D341Med (cell line): ENCODE measurements around the gene CLIP3.
A peak's percentile ranks its signal among the peaks of the same experiment; 100 is the strongest.
"Not testable (repeated sequence)": the region's sequence is repeated elsewhere in the genome, so short reads cannot be mapped to it uniquely, and the experiment has no call there.

Source experiments
- DNase-seq: peaks from one replicate; pipeline ENCODE4 v3.0.0; 2012; ENCODE audit warnings: low spot score

CLIP3 gene

DNA sequence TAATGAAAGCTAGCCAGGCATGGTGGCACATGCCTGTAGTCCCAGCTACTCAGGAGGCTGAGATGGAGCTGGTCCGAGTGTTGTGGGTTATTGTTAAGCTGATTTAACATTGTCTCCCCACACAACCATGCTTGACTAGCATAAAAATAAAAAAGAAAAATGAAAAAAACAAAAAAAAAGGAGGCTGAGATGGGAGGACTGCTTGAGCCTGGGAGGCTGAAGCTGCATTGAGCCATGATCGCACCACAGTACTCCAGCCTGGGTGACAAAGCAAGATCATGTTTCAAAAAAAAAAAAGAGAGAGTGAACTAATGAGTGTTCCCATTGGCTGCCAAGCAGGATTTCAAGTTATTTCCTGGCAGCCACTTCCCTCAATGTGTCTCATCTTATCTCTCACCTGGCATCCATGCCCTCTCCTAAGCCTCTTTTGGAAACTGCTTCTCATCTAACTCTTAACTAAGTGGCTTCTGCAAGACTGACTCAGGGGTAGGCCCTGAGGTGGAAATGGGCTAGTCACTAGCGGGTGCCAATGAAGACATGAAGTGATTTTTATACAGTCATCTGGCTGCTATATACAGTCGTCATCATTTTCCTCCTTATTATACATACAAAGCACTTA, 16.5 kb upstream of the CLIP3 start:
- DNase-seq: no peak

DNA sequence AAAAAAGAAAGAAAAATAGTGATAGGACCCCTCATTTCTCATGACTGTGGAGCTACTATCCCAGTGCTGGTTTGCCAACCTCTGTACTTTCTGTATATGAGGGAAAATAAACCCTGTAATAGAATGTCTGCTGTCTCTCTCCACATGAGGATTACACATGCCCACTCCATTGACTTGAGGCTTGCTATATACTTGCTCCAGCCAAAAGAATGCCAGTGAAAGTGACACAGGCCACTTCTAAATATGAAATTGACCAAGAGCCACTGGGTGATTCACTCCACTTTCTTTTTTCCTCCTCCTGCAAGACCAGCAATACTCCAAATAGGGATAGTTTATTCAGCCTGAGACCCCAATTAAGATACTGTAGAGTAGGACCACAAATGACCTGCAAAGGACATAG, 15.2 kb upstream of the CLIP3 start:
- DNase-seq: no peak

DNA sequence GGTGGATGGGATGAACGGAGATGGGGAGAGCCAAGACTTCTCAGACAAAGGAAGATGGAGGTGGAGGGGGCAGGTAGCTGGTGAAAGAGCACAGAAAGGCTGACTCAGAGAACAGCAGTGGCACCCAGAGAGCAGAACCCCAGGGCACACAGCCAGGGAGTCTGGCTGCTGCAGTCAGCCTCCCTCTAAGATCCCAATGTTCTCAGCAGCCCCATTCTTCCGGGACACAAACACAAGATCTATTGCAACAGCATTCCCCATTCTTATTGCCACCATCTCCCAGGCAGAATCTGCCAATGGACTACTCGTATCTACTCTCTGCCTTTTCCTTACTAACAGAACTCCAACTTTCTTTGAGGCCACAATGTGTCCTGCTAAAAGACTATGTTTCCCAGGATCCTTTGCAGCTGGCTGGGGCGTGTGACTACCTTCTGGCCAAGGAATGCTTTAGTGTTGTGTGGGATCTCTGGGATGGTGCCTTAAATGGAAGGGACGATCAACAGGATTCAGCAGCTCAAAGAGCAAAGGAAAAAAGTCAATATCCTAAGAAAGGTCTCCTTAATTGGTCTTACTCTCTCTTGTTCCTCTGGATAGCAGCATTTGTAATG, 13.9 kb upstream of the CLIP3 start:
- no peak for DNase-seq

DNA sequence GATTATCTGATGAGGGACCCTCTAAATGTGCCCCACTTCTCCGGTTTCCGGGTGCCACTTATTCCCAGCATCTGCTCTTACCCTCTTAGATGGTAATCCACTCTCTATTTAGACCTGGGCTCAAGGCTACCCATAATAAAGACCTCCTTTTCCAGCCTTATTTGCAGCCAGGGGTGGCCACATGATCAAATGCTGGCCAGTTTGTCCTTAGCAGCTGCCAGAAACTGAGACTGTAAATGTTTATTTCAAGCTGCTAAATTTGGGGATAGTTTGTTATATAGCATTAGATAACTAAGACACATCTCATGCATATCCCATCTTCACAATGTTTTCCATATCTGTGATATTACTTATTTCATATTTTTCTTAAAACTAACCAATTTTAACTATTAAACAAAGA, 11.3 kb upstream of the CLIP3 start:
- no peak for DNase-seq

DNA sequence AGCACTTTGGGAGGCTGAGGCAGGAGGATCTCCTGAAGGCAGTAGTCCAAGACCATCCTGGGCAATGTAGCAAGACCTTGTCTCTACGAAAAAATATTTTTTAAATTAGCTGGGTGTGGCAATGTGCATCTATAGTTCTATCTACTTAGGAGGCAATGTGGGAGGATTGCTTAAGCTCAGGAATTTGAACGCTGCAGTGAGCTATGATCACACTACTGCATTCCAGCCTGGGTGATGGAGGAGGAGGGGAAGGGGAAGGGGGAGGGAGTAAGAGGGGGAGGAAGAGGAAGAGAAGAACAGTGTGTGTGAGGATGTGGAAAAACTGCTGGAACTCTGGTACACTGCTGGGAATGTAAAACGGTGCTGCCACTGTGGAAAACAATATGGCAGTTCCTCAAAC, 9.2 kb upstream of the CLIP3 start:
- DNase-seq: no peak

DNA sequence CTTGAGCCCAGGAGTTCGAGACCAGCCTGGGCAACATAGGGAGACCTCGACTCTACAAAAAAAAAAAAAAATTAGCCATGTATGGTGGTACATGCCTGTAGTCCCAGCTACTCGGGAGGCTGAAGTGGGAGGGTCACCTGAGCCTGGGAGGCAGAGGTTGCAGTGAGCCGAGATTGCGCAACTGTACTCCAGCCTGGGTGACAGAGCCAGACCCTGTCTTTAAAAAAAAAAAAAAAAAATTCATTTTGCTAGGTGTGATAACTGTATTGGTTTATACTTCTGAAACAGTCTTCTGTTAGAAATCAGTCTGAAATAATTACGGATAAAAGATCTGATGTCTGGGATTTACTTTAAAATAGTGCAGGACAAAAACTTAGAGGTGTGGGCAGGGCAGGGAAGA, 8.4 kb upstream of the CLIP3 start:
- not testable (repeated sequence) for DNase-seq

DNA sequence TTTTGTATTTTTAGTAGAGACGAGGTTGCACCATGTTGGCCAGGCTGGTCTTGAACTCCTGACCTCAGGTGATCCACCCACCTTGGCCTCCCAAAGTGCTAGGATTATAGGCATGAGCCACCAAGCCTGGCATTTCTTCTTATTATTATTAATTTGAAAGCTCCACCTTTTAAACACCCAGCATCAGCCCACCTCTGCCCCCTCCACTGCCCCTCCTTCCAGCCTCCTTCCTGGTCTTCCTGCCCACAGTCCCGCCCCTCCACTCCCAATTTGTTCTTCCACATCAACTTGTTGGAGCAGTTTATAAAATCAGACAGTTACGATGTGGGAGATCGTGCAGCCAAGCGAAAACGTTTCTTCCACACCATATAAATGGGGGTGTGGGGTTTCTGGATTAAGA, 7.8 kb upstream of the CLIP3 start:
- no peak for DNase-seq

DNA sequence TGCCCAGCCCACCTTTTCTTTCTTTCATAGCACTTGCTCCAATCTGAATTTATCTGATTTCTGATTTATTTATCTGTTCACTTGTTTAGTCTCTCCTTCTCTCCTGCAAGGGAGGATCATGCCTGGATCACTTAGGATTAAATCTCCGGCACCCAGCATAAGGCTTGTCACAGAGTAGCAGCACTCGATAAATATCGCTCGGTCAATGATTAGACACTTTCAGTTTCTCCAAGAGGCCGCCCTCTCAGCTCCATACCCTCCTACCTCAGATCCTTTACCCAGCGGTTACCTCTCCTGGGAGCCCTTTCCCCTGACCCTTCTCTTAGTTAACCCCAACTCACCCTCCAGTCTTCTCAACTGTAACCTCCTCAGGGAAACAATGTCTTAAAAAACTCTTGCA, 1.4 kb downstream of the CLIP3 start:
- no peak for DNase-seq

DNA sequence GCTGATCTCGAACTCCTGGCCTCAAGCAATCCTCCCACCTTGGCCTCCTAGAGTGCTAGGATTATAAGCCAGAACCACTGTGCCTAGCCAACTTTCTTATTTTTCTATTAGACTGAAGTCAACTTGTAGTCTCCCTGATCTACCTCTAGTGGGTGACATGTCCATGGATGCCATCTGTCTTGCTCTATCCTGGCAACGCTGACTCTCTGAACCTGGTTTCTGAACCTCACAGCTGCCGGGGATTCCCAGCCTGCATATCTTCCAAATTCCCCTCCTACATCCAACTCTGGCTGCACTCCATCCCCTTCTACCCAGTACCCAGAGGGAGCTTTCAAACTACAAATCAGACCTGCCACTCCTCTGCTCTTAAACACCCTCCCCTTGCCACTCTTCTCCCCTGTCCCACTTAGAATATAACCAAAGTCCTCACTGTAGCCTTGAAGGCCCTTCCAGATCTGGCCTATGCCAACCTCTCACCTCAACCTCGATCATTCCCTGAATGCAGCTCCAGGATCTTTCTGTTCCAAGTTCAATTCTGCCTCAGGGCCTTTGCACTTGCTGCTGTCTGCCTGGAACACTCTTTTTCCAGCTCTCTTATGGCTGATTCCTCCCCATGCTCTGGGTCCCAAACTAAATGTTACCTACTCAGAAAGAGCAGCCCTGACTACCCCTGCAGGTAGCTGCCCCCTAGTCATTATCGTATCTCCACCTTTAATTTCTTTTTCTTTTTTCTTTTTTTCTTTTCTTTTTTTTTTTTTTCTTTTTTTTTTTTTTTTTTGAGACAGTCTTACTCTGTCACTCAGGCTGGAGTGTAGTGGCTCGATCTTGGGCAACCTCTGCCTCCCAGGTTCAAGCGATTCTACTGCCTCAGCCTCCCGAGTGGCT, 2.2 kb downstream of the CLIP3 start:
- DNase-seq: no peak

DNA sequence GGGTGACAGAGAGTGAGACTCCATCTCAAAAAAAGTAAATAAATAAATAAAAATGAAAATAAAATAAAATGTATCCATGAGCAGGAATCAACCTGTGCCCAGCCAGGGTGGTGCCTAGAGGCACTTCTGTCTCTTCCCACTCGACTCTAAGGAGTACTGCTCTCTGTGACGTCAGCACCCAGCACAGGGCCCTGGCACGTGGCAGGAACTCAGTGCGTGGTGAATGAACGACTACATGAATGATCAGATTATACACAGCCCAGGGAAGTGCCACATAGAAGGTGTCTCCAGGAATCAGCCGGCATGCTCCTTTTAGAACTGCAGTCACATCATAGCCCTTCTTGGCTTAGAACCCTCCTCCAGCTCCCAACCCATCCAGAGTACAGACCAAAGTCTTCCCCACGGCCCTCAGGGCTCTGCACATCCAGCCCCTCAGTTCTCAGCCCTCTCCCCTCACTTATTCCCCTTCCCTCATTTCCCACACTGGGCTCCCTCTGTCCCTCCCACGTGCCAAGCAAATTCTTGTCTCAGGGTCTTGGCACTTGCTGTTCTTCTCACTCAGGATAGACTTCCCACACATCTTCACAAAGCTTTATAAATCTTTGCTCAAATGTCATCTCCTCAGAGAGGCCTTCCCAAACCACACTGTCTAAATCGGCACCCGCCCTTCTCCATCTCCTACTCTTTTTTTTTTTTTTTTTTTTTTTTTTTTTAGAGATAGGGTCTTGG, 4.2 kb downstream of the CLIP3 start:
- DNase-seq: no peak

DNA sequence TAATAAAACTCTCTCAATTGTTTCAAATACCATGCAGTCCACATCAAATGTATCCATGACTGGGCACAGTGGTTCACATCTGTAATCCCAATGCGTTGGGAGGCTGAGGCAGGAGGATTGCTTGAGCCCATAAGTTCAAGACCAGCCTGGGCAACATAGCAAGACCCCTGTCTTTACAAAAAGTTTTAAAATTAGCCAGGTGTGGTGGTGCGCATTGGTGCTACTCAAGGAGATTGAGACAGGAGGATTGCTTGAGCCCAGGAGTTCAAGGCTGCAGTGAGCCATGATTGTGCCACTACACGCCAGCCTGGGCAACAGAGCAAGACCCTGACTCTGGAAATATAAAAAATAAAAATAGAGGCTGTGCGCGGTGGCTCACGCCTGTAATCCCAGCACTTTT, 5.0 kb downstream of the CLIP3 start:
- DNase-seq: no peak

DNA sequence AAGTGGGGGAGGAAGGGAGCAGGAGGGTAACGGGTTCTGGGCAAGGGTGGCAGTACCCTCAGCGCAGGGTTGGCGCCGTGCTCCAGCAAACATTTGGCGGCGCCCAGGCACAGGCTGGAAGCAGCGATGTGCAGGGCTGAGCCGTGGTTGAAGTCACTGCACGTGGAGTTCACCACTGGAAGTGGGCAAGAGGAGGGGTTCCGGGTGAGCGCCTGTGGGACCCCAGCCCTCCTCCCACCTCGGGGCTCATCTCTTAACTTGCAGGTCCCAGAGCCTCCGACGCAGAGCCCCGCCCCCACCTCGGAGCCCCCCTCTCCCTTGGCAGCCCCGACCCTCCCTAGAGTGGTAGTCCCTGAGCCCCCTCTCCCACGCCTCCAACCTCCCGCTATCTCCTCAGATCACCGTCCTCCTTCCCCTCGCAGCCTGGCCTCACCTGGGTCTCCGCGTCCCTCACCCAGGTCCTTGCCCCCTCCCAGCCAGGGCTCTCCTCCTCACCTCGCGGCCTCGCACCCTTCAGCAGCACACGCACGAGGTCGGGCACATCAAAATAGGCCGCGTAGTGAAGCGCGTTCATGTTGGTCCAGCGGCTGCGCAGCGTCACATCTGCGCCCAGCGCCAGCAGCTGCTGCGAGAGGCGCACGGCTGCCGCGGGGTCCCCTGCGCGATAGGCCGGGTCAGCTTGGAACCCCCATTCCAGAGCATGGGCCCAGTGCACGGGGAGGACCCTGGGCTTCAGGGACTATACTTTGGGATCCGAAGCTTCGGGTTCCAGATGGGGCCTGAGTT, 6.4 kb downstream of the CLIP3 start:
- no peak for DNase-seq

DNA sequence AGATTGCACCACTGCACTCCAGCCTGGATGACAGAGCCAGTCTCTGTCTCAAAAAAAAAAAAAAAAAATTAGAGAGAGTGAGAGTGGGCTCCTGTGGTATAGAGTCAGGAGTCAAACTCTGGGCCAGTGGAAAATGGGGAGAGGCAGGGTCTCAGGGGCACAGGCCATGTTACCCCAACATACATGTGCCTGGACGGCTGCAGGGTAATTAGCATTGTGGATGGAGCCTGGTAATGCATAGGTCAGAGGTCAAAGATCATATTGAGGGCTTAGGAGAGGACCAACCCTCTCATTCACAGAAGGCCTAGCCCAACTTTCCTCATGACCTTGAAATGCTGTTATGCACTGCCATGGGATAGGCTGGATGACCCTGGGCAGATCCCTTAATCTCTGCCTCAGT, 7.1 kb downstream of the CLIP3 start:
- DNase-seq: no peak

DNA sequence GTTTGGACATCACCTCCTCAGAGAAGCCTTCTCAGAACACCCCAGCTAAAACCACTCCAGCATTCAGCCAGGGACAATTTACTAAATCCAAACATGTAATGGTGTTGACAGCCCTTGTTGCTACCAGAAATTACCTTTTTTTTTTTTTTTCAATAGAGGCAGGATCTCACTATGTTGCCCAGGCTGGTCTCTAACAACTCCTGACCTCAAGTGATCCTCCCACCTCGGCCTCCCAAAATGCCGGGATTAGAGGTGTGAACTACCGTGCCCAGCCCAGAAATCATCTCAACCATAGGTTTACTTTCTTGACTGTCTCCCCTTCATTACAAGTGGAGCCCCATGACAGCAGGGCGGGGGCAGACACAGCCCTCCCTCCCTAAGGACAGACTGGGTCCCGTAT, 9.2 kb downstream of the CLIP3 start:
- DNase-seq: no peak

DNA sequence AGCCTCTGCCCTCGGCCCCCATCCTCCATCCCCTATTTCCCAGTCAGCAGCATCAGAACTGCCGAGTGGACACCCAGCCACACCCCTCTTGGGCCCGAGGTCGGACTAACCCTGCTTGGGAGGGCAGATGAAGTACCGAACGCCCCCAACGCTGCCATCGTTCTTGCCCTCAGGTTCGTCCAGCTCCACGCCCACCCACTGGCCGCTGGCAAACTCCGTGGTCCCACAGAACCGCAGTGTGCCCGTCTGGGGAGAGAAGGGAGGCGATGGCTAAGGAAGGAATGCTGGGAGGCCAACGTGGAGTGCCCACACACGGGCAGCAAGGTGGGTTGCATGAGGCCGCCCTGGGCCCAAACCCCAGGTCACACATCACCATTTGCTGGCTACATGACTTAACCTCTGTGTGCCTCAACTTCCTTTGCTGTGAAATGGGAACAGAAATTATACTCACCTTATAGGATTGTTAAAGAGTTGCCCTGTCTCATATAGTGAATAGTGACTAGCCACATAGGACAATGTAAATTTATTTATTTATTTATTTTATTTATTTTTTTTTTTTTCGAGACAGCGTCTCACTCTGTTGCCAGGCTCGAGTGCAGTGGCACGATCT, 13.5 kb downstream of the CLIP3 start:
- no peak for DNase-seq

DNA sequence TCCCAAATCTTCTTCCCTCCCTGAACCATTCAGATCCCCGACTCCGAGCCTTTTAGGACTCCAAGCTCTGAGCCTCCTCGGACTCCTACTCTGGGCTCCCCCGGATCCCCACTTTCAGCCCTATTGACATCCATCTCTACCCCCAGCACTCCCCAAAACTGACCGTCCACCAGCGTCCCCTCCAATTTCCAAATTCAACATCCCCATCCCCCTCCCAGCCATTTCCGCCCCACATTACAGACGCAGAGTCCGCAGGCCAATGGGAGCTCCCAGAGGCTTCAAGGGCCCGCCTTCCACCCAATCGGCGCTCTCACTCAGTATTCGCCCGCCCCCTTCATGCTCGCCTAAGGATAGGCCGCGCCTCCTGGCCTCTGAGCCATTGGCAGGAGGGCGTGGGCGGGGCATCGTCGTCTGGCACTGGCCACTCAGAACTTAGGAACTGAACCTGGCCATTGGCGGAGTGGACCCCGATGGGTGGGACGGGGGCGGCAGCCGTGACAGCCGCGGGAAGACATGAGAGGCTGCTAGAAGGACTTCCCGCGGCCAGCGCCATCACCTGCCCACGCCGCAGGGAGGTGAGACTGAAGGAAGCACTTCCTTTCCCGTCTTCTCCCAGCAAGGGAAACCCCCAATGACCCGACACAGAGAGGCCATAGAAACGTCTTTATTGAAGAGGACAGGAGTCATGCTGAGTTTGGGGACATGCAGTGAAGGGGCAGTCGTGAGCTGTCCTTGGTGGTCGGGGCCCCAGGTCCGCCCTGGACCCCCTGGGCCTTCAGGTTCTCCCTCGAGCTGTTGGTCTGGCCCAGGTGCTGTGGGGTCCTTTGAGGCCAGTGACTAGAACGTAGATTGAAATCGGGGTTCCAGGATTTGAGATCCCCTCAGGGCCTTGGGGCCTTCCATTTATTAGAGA, 18.4 kb downstream of the CLIP3 start, which contains the start of gene ALKBH6:
TSS of gene ALKBH6 (minus strand) at position 202 of the 913 bp plus-strand sequence. CDS start 816 bp downstream, outside the sequence.
- peak; percentile 99 for DNase-seq

DNA sequence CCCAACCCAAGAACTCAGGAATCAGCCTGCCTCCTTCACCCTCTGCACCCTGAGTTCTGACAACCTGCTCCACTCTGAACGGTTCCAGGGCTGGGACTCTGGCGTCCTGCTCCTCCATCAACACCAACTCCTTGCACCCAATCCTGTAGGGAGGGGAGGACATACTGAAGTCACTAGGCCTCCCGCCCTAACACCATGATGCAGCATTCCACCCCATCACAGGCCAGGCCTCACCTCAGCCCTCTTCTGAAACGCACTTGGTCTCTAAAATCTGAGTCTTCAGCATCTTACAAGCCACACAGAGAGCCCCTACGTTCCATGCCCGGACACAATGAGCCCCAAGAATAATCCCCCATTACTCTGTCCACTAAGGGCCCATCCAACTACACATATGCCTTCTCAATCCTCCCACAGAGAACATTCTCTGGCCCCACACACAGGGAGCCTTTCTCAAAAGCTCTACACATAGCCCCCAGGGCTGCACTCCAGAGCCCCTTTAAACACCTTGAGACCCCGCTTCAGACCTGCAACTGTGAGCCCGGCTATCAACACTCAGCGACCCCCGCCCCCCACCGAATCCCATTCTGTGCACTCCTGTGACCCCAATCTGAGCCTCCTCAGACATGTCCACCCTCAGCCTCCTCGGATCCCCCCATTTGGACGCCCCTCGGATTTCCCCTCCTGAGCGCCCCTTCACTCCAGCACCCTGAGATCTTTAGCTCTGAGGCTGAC, 19.2 kb downstream of the CLIP3 start:
- DNase-seq: no peak

DNA sequence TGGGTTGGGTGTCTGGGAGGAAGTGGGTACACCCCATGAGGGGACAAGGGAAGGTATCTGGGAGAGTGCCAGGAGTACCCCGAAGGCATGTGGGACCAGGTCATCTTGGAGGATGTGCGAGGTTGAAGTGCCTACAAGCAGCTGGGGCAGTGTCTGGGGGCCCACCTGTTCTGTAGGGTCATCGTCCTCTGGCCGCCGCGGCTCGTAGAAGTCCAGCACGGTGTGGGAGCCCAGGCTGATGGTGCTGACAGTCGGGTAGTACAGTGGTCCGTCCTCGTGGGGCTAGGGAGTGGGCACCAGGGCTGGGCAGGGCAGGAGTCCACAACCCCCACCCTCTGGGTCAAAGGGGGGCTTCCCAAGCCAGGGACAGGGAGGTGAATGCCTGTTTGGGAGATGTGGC, 22.3 kb downstream of the CLIP3 start:
- no peak for DNase-seq

DNA sequence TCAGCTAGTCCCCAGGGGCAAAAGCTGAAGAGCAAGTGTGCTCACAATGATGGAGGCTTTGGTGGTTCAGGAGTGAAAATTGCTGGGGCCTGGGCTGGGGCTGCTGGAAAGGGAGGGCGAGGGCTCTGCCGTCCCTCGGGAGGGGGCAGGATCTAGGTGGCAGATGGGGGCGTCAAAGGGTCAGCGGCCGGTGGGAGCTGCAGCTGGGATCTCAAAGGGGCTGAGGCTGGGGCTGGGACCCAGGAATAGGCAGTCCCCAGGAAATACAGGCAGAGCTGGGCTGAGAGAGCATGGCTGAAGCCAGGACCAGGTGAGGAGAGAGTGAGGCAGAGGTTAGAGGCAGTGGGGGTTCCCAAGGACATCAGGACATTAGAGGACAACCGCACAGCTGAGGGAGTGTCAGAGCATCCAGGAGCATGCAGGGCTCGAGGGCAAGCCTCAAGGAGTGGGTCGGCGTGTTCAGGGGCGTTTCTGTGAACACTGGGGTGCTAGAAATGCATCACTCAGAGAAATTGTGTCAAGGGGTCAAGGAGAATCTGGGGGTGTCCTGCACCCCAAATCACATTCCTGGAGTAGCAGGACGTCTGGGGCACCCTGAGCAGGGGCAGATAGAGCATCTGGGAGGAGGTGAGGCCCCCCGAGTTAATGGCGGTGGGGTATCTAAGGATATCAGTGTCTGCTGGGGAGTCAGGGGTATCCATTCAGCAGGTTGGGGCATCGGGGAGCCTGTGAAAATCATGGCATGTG, 22.9 kb downstream of the CLIP3 start:
- DNase-seq: no peak
